Measurements from ENCODE around the gene AGAP3.

DNA sequence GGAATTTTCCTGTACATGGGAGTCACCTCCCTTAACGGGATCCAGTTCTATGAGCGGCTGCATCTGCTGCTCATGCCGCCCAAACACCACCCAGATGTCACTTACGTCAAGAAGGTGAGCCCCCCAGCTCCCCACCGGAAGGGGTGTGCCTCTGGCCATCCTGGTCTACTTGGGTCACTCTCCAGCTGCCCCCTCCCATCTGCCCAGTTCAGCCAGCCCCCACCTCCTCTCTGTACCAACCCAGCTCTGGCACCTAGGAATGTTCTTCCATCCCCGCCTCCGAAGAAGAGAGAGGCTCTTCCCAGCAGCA lies 10.7 kb upstream of the AGAP3 start:
- TF ChIP-seq EZH2phosphoT487 (IDR thresholded peaks at IDR 0.05; ENCODE audit: borderline replicate concordance, low read depth) (no peak), MAX (IDR thresholded peaks at IDR 0.05; ENCODE audit: low read depth) (no peak), EP300 (IDR thresholded peaks at IDR 0.05; ENCODE audit: borderline replicate concordance in 1 of 2, low read depth in 1 of 2, low read length in 1 of 2) (no peak), CTCF (IDR thresholded peaks at IDR 0.05) (no peak)

All from SK-N-SH (cell line).